CMK (cell line): ENCODE data around the gene TFAP2E.

Source experiments
- DNase-seq: peaks from one replicate; pipeline ENCODE4 v3.0.0-alpha.2; 2010; ENCODE audit warnings: low read depth

Gene TFAP2E

DNA sequence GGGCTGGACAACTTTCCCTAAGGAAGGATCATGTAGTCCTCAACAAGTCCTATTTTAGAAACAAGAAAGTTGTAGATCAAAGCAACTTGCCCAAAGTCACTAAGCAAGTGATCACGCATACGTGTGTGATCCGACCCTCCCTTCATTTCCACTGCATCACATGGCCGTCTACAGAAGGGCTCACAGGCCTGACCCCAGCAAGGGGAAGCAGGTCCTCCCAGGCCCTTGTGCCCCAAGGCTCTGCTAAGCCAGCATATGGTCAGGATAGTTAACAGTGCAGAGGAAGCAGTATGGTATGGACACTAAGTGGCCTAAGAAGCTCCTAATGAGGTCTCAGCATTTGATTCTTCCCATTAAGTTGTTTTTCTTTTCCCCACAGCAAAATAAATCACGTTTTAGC, 24.8 kb downstream of the TFAP2E start:
- no peak for DNase-seq

DNA sequence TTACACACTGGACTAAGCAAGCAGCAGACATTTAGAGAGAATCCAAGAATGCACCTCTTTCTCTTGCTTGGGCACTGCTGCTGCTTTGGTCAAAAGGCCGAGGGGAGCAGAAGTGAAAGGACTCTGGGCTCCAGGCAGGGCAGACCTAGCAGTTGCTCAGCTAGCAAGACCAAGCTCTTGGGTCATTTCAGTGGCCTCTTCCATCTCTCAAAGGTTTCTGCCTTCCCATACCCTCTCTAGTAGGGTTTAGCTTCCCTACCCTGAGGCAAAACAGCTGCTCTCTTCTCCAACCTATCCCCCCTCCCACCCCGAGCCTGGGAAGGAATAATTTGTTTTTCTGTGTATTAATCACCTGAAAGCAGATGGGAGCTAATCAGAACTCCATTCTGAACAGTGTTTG, 25.8 kb downstream of the TFAP2E start:
- no peak for DNase-seq

DNA sequence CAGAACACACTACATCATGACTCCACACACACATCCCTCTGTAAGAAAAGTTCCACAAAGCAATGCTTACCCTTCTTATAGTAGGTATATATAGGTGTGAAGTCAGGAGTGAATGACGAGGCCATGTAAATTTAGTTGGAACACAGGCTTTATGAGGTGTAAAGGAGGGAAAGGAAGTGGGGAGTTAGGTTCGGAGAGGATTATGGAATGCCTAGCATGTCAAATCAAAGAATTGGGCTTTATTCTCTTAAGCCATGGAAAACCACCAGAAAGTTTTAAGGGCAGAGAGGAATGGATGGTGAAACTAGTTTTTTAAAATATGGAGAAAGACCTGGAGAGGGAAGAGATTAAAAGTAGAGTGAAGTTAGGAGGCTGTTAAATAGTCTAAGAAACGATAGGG, 26.3 kb downstream of the TFAP2E start:
- no peak for DNase-seq

DNA sequence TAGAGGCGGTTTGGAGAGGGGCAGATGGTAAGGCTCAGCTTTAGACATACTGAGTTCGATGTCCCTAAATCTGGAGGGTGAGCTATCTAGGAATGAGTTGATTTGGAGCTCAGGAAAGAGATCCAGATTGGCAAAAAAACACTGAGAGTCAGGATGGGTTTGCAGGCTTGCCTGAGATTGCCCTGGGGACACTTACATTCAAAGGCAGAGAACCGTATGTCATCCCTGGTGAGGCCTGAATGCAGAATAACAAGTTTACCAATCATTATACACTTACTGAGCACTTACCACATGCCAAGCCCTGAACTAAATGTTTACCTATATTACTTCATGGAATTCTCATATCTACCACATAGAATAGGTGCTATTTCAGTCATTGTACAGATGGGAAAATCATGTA, 27.5 kb downstream of the TFAP2E start:
- no peak for DNase-seq

DNA sequence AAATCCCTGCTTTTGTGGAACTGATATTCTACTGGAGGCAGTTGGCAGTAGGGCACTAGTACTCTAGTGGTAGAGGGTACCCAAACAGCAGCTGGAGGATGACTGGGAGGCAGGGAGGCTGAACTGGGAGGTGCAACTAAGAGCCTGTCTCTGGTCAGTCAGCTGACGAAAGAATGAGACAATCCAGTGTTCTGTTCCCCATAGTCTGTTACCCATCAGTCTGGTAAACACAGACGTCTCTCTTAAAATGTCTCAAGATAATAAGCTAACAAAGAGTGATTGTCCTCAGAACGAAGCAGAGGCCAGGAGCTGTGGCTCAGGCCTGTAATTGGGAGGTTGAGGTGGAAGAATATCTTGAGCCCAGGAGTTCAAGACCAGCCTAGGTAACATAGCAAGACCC, 30.4 kb downstream of the TFAP2E start:
- no peak for DNase-seq

DNA sequence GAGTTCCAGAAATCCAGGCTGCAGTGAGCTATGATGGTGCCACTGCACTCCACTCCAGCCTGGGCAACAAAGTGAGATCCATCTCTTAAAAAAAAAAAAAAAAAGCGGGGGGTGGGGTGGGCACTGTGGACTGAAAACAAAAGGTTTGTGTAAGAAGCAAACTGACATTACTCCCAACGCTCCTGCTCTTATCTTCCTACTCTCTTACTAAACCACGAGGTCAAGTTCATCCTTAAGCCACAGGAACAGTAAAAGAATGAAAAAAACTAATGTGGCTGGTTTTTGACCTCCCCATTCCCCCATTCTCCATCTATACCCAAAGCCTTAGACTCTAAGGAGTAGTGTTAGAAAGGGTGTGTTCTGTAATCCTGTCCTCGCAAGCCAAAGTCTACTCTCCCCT, 30.8 kb downstream of the TFAP2E start:
- DNase-seq, result no peak

DNA sequence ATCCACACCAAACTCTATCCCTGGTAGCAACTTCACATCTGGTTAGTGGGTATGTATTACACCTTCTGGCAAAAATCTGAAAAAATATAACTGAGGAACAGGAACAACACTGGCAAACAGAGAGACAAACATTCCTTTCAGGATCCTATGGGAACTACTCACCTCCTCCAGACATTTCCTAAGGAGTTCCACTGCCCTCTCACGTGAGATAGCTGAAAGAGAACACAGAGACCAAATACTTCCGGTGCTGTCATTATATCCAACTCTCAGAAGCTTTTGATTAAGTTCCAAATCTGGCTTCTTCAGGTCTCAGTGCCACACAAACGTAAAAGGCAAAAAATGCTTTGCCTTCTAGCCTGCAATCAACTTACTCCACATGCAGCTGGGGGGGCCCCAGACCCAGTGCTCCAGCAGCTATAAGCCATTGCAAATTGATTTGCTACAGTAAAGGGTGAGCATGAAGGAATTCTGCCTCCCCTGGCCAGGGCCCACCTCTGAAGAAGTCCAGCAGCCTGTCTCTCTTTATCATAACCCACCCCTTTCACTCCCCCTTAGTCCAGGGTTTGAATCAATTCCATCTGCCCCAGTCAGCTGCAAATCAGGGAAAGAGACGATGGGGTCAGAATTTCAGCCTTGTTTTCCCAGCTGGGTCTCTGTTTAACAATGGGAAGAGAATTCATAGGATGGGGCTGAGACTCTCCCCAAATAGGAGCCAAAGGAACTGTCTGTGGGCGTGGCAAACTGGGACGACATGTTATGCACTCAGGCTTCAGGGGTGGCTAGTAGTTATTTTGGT, 32.2 kb downstream of the TFAP2E start:
- DNase-seq, result no peak

DNA sequence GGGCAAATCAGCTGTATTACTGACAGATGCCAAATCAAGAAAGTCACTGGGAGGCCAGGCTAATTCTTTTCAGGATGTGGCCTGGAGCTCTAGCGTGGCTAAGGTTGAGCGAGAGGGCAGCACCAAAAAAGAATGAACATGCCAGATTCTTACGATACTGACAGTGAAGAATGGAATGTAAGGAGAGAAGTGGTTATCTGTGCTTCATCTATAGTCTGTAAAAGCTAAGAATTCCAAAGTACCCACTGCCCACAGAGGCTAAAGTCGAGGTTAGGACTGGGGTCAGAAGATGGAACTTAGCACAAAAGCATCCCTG, 32.7 kb downstream of the TFAP2E start:
- no peak for DNase-seq

DNA sequence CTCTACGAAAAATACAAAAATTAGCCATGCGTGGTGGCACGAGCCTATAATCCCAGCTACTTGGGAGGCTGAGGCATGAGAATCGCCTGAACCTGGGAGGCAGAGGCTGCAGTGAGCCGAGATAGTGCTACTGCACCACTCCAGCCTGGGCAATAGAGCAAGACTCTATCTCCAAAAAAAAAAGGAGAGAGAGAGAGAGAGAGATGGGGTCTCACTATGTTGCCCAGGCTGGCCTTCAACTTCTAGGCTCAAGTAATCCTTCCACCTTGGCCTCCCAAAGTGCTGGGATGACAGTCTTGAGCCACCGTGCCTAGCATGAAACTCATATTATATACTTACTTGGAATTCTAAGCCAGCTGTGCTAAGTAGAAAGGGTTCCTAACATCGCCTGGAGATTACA, 38.5 kb downstream of the TFAP2E start:
- DNase-seq, result no peak

DNA sequence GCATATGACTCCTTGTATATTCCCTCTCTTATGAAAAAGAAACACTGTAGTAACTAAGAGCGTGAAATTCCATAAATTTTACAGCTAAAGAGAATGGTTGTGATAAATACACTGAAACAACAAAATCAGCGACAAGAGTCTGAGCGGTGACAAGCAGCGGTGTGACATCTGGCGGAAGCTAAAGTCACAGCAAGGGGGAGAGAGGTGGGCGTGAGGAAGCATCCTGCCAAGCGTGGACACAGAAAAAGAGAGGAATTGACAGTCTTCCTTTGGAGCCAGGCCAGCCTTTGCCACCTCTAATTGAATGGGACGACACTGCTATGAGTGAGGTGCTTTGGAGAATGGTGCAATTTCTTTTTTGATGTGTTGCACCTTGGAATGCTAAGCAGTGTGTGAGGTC, 42.3 kb downstream of the TFAP2E start:
- no peak for DNase-seq

DNA sequence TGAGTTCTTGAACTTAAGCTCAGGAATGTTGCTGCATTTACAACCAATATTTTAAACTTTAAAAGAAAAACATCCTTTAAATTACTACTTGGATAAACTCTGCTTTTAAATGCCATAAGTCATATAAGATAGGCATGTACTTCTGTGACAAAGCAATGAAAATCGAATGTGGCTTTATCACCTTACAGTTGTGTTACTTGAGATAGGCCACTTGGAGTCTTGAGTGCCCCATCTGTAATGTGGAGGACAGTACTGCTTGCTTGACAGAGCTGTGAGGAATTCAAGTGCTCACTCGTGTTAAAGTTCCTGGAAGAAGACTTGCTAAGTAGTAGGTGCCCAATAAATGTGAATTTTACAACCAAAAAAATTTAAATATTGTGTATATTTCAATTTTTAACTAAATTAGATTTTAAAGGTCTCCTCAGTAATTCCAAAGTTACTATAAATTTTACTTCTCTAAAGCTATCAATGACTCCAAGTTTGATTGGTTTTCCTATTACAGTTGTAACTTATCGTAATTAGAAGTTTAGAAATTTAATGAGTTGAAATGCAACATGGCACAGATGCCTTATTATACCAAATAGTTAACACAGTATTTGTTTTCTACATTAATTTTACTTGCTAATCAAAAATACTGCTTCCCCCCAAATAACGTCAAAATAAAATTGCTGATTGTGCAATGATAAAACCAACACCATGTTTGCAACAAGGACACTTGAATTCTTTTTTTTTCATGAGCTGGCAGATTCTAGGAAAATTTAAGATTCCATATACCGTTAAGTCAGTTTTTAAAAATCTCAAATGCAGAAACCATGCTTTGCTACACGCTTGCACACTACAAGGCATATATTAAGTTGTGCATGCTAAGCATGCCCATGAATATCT, 46.4 kb downstream of the TFAP2E start:
- no peak for DNase-seq

DNA sequence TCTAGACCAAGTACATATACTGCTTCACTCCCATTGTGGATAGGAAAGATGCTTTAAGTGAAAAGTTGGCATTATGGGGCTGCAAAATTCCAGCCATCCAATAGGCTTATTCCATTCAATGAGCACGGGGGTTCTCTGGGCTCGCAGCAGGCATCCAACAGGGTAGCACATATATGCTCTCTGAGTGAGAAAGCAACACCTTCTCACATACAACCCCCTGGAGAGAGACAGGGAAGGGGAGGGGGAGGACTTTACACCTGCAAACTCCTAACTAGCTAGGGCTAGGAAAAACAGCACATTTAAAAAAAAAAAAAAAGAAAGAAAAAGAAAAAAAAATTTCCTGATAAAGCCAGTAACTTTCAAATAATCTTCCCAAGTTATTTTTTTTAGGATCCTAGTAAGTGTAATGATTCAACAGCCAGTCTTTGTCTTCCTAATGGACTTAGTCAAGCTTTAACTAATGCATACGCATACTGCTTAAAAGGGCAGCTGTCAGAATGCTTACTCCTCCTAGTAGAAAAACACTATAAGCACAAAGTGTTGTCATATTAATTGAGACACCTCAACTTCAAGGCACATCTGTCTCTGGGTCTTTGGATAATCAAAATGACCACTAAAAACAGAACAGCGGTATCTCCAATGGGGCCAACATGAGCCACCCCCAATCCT, 49.5 kb downstream of the TFAP2E start:
- no peak for DNase-seq

DNA sequence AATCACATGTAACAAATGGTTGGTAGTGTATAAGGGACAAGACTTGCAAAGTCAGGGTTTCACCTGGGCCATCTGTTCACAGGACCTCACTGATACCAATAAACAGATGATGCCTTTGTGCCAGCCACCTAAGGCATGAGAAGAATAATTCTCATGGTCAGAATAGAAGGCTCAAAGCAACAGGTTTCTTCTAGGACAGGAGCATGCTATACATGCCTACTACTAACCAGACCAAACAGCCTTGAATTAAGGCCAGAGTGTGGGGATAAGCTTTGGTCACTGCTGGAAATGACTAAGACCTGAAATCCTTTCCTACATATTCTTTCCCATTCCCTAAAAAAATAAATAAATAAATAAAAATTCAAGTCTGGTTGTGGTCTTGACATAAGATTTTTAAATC, 50.7 kb downstream of the TFAP2E start:
- no peak for DNase-seq

DNA sequence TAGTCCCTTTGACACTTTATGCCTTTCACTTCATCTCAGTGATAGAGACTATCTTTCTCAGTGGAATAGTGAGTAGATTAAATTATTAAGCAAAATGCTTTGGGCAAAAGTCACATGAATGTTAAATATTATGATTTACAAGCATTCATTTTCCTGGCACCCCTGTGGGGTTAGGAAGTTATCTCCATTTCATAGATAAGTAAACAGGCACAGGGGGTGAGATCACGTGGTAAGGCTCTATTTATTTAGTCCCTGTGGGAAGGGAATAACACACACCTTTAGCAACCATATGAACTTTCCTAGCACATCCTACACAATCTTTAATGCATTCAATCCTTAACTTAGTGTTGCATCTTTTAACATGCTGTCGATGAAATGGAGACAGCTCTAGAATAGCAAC, 55.9 kb downstream of the TFAP2E start:
- no peak for DNase-seq

DNA sequence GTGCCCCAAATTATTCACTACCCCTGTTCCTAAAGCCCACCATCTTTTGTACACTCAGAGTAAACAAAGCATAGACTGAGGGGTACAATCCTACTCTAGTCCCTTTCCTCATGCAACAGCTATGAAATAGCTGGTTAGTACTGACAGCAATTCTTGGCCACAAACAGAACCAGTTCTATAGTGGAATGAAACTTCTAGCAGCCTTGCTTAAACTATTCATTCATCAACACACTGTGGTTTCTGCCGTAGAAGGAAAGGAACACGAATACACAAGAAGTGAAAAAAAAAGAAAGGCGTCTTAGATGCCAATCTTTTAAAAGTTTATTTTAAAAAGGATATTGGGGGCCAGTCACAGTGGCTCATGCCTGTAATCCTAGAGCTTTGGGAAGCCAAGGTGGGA, 58.3 kb downstream of the TFAP2E start:
- DNase-seq, result no peak

DNA sequence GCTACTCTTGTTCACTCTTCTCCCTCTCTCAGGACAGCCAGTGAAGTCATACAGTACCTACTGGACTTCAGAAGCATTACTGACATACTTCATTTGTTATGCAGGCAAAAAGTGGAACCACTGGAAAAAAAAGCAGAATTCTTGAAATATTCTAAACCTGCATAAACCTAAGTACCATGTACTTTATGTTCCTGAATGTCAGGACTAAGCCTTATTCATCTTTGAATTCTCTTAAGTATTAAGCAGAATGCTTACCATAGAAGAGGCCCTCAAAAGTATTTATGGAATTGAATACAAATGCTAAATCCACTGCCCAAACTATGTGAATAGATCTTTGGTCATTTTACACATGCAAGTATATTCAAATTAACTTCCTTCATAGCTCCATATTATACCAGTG, 60.4 kb downstream of the TFAP2E start:
- no peak for DNase-seq

DNA sequence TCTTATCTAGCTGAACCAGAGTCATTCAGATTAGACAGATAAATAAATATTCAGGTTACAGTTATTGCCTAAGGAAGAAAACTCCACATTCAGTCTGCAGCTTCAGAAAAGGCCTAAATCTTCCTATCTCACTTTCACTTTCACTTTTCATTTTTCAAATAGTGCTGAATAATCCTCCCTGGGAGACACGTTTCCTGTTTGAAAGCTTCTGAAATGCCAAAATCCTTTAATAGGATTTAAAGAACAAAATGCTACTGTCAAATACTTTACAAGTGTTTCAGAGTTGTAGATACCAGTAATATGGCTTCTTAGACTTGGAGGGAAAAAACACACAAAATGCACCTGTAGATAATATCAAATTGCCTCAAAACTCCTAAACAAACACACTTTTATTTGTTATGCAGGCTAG, 64.3 kb downstream of the TFAP2E start:
- no peak for DNase-seq

DNA sequence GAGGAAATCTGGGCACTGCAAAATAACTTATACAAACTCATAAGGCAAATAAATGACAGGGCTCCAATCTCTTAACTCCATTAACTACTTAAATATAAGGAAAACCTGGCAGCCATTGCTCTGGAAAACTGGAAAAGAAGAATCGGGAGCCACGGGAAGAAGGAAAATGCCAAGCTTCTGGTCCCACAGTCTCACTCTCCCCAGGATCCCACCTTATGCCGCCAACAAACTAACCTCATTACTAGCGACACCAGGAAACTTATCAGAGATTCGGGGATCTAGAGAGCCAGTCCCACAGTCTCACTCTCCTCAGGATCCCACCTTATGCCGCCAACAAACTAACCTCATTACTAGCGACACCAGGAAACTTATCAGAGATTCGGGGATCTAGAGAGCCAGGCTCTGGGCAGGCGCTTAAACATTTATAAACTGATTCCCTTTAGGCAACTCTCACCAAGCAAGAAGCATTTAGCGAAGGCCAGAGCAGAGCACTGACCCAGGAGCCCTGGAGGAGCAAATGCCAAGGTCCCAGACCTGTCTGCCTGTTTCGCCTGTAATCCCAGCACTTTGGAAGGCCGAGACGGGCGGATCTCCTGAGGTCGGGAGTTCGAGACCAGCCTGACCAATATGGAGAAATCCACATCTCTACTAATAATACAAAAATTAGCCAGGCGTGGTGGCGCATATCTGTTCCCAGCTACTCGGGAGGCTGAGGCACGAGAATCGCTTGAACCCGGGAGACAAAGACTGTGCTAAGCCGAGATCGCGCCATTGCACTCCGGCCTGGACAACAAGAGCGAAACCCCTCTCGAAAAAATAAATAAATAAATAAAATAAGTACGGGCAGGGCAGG, 67.5 kb downstream of the TFAP2E start:
- no peak for DNase-seq

DNA sequence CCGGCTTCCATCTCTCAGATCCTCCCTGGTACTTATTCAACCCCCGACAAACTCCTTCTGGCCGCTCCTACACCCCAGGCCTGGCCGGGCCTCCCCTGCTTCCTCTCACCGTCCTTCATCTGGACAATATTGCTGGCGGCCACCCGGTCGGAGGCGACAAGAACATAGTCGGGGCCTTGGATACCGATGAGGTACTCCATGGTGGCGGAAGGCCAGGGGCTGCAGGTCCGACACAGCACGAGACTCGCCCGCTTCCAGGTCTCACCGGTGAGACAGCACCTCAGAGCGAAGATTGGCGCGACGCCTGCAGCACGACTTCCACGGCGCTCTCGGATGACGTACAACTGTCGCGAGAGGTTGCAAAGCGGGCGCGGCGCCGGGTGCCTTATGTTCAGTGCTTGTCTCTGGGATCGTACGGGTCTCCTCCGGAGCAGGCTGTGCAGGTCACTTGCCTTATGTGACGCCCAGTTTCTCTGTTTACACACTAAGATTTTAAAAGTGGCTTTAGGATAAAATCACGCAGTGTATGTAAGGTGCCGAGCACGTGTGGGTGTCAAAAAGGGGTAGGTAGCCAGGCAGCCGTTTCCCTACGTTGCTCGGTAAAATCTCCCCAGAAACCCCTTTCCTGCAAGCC, 68.2 kb downstream of the TFAP2E start, which contains the start of gene PSMB2:
TSS of gene PSMB2 (minus strand) at position 294 of the 634 bp plus-strand sequence. CDS start at position 200, 94 bp downstream.
- DNase-seq, result peak; percentile 96

DNA sequence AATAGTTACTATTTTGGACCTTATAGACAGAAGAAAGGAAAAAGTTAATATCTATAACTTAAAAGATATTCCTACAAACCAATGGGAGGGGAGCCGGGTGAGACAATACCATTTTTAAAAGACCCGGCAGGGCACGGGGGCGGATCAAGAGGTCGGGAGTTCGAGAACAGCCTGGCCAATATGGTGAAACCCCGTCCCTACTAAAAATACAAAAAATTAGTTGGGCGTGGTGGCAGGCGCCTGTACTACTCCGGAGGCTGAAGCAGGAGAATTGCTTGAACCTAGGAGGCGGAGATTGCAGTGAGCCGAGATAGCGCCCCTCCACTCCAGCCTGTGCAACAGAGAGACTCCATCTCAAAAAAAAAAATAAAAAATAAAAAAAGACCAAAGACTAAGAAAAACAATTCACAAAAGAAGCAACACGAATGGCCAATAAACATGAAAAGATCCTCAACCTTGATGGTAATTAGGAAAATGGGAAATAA, 69.4 kb downstream of the TFAP2E start:
- DNase-seq, result peak; percentile 56

DNA sequence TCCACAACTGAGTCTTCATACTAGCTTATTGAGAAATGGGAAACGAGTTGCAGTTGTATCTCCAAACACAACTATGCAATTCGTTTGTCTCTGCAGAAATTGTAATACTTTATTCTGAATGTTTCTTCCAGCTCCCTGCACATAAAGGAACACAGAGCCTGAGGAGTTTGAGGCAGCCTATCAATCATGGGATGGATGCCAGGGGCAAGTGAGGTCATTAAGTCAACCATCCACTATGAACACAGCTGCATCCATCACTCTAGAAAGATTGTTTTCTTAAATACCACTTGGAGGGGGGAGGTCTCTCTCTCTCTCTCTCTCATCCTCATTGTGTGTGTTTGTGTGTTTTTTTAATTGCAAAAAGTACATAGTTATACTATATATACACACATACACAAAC, 71.1 kb downstream of the TFAP2E start:
- DNase-seq, result no peak
